HUDEP-2 (cell line): ENCODE data around the gene NMD3.

ENCODE experiments used
- DNase-seq, 76 experiments: peaks; one replicate each; lab custom pipeline; 2025; ENCODE audit not compliant: unreplicated experiment in 76 of 76; lab: John Stamatoyannopoulos, UW

The NMD3 gene

GRCh38 chr3:161273589-161274218 is 52.6 kb downstream of the NMD3 start:
- DNase-seq: peak in 10 of 76 experiments; percentile 2 to 24 (median 7)

GRCh38 chr3:161274691-161275298 is 53.7 kb downstream of the NMD3 start:
- peak in 57 of 76 experiments; percentile 1 to 62 (median 31) for DNase-seq

- no peak for DNase-seq
These were observed 54.8 kb downstream of the NMD3 start for GRCh38 chr3:161275919-161276318.

GRCh38 chr3:161282387-161282786 is 61.3 kb downstream of the NMD3 start:
- peak in 46 of 76 experiments; percentile 4 to 62 (median 31) for DNase-seq

- no peak for DNase-seq
These were observed 63.9 kb downstream of the NMD3 start for GRCh38 chr3:161284989-161285388.

- no peak for DNase-seq
These were observed 68.1 kb downstream of the NMD3 start for GRCh38 chr3:161289174-161289573.

- DNase-seq: no peak
These were observed 70.2 kb downstream of the NMD3 start for GRCh38 chr3:161291191-161291901.

GRCh38 chr3:161293381-161293780 is 72.3 kb downstream of the NMD3 start:
- DNase-seq: no peak

GRCh38 chr3:161295325-161295724 is 74.2 kb downstream of the NMD3 start:
- no peak for DNase-seq

GRCh38 chr3:161296814-161297213 is 75.7 kb downstream of the NMD3 start:
- DNase-seq: no peak
